H1 (cell line): ENCODE results near the gene TJP3. TPM values are rescaled to one million over a fixed set of nuclear protein-coding genes. Genes with fewer than 3 reads are reported as not detected.

Experiments used
- CTCF ChIA-PET: fragments of 300-600 bp; sonication (Branson Sonifier 250); formaldehyde crosslinking; loops from one replicate; lab custom pipeline; 2021; ENCODE audit not compliant: partially characterized antibody; lab: Charles Lee
- POLR2A ChIA-PET: fragments of 300-600 bp; sonication (Branson Sonifier 250); formaldehyde crosslinking; loops from one replicate; lab custom pipeline; 2021; ENCODE audit warnings: inconsistent platforms; ENCODE audit not compliant: partially characterized antibody; lab: Charles Lee
- DNase-seq, 2 experiments: peaks; one replicate each; pipeline versions ENCODE4 v3.0.0 to v3.0.0-alpha.2; 2010 to 2022; ENCODE audit warnings: low spot score in 2 of 2, low read depth in 1 of 2, mixed read lengths in 1 of 2
- FAIRE-seq: peaks from 2 replicates; lab custom pipeline; 2011; peaks lifted over from hg19 to GRCh38; lab: Jason Lieb, UNC
- H2AFZ ChIP-seq: 2 replicates; pipeline ENCODE4 v1.8.1; 2012; ENCODE audit warnings: low read length, inconsistent platforms
- H2AK5ac ChIP-seq: 2 replicates; pipeline ENCODE4 v1.6.1; 2013; ENCODE audit warnings: low read depth, low read length
- H2BK120ac ChIP-seq: replicated peaks from 2 replicates; pipeline ENCODE3; 2013; ENCODE audit warnings: low read depth, low read length, inconsistent platforms
- H2BK12ac ChIP-seq: 2 replicates; pipeline ENCODE4 v1.6.1; 2013; ENCODE audit warnings: low read depth, low read length
- H2BK15ac ChIP-seq: 2 replicates; pipeline ENCODE4 v1.6.1; 2013; ENCODE audit warnings: low read length
- H2BK20ac ChIP-seq: 2 replicates; pipeline ENCODE4 v1.6.1; 2013; ENCODE audit warnings: low read length
- H2BK5ac ChIP-seq: 2 replicates; pipeline ENCODE4 v1.6.1; 2013; ENCODE audit warnings: low read depth, low read length
- H3K14ac ChIP-seq: 2 replicates; pipeline ENCODE4 v1.6.1; 2013; ENCODE audit warnings: inconsistent platforms; ENCODE audit not compliant: insufficient read length
- H3K18ac ChIP-seq: 2 replicates; pipeline ENCODE4 v1.6.1; 2013; ENCODE audit warnings: low read length; ENCODE audit errors: extremely low read depth
- H3K23ac ChIP-seq: 2 replicates; pipeline ENCODE4 v1.6.1; 2013; ENCODE audit warnings: inconsistent platforms; ENCODE audit not compliant: insufficient read length
- H3K23me2 ChIP-seq: 2 replicates; pipeline ENCODE4 v1.6.1; 2013; ENCODE audit warnings: low read depth, low read length
- H3K27ac ChIP-seq: 2 replicates; pipeline ENCODE4 v1.6.1; 2011; ENCODE audit warnings: low read depth, low read length, inconsistent platforms
- H3K27me3 ChIP-seq, 4 experiments: replicated peaks in 1 of 4; 1 replicate in 1 of 4; 2 replicates in 3 of 4; pipeline versions ENCODE4 v1.6.1 to v1.8.1; 2011 to 2013; ENCODE audit warnings: low read length in 3 of 4, mild to moderate bottlenecking in 3 of 4, inconsistent platforms in 2 of 4, mixed read lengths in 2 of 4, moderate library complexity in 1 of 4; ENCODE audit not compliant: control insufficient read depth in 3 of 4, insufficient read depth in 3 of 4; ENCODE audit errors: extremely low read depth in 1 of 4
- H3K36me3 ChIP-seq, 4 experiments: 2 replicates each; pipeline versions ENCODE4 v1.6.1 to v1.8.1; 2011 to 2013; ENCODE audit warnings: mild to moderate bottlenecking in 4 of 4, low read length in 3 of 4, moderate library complexity in 2 of 4, control low read depth in 1 of 4, inconsistent platforms in 1 of 4; ENCODE audit not compliant: insufficient read depth in 4 of 4, control insufficient read depth in 2 of 4
- H3K4ac ChIP-seq: replicated peaks from 2 replicates; pipeline ENCODE3; 2013; ENCODE audit warnings: low read length, low read depth, mixed read lengths, inconsistent platforms; ENCODE audit not compliant: insufficient read length
- H3K4me1 ChIP-seq, 4 experiments: replicated peaks in 1 of 4; 1 replicate in 1 of 4; 2 replicates in 3 of 4; pipeline versions ENCODE4 v1.6.1 to v1.8.1; 2011 to 2013; ENCODE audit warnings: low read length in 3 of 4, inconsistent platforms in 2 of 4, mixed read lengths in 1 of 4; ENCODE audit not compliant: insufficient read depth in 4 of 4, control insufficient read depth in 3 of 4
- H3K4me2 ChIP-seq, 2 experiments: 2 replicates each; pipeline versions ENCODE4 v1.6.1 to v1.8.1; 2011 to 2013; ENCODE audit warnings: low read depth in 2 of 2, low read length in 2 of 2, control low read depth in 1 of 2, inconsistent platforms in 1 of 2, mild to moderate bottlenecking in 1 of 2; ENCODE audit not compliant: insufficient read depth in 1 of 2
- H3K4me3 ChIP-seq, 4 experiments: fragments of 200-600, 300-600 bp in 1 of 4; sonication (generic), shearing (Covaris generic), sonication (Bioruptor Twin) in 1 of 4; 2 replicates each; pipeline versions ENCODE4 v1.5.1 to v1.8.1; 2011 to 2016; ENCODE audit warnings: low read length in 4 of 4, low read depth in 3 of 4, control low read depth in 2 of 4, inconsistent platforms in 2 of 4, mild to moderate bottlenecking in 2 of 4, mixed read lengths in 1 of 4, moderate library complexity in 1 of 4; ENCODE audit not compliant: insufficient read depth in 2 of 4; ENCODE audit errors: extremely low read depth in 1 of 4
- H3K56ac ChIP-seq: replicated peaks from 2 replicates; pipeline ENCODE3; 2013; ENCODE audit warnings: low read depth, mild to moderate bottlenecking, mixed read lengths, low read length, inconsistent platforms; ENCODE audit not compliant: insufficient read length
- H3K79me1 ChIP-seq: 2 replicates; pipeline ENCODE4 v1.6.1; 2013; ENCODE audit warnings: low read depth, low read length, control low read depth
- H3K79me2 ChIP-seq, 2 experiments: 2 replicates each; pipeline versions ENCODE4 v1.6.1 to v1.8.1; 2012 to 2013; ENCODE audit warnings: low read length in 2 of 2, mild to moderate bottlenecking in 2 of 2, inconsistent platforms in 1 of 2; ENCODE audit not compliant: insufficient read depth in 2 of 2, control insufficient read depth in 1 of 2
- H3K9ac ChIP-seq, 4 experiments: replicated peaks in 1 of 4; 1 replicate in 1 of 4; 2 replicates in 3 of 4; pipeline versions ENCODE4 v1.6.1 to v1.8.1; 2011 to 2013; ENCODE audit warnings: low read depth in 3 of 4, low read length in 3 of 4, control low read depth in 2 of 4, mild to moderate bottlenecking in 2 of 4, moderate library complexity in 2 of 4, inconsistent platforms in 1 of 4; ENCODE audit errors: extremely low read depth in 1 of 4
- H3K9me3 ChIP-seq, 2 experiments: 2 replicates each; pipeline versions ENCODE4 v1.6.1 to v1.8.1; 2012 to 2013; ENCODE audit warnings: mild to moderate bottlenecking in 2 of 2, moderate library complexity in 2 of 2, control low read depth in 1 of 2, inconsistent platforms in 1 of 2, low read depth in 1 of 2, low read length in 1 of 2, mixed read lengths in 1 of 2; ENCODE audit not compliant: insufficient read depth in 2 of 2
- H4K20me1 ChIP-seq, 2 experiments: replicated peaks in 1 of 2; 2 replicates each; pipeline versions ENCODE3 to v1.8.1; 2011 to 2013; ENCODE audit warnings: inconsistent platforms in 2 of 2, low read length in 2 of 2, mild to moderate bottlenecking in 1 of 2; ENCODE audit not compliant: insufficient read depth in 2 of 2, control insufficient read depth in 1 of 2
- H4K5ac ChIP-seq: 2 replicates; pipeline ENCODE4 v1.6.1; 2013; ENCODE audit warnings: low read length, low read depth, mixed read lengths, inconsistent platforms; ENCODE audit not compliant: insufficient read length
- H4K8ac ChIP-seq: 2 replicates; pipeline ENCODE4 v1.8.0; 2013; ENCODE audit warnings: mild to moderate bottlenecking, moderate library complexity, low read length, inconsistent platforms; ENCODE audit not compliant: insufficient read depth; ENCODE audit errors: extremely low read depth
- H4K91ac ChIP-seq: replicated peaks from 2 replicates; pipeline ENCODE3; 2013; ENCODE audit warnings: low read length, mixed read lengths, inconsistent platforms; ENCODE audit not compliant: insufficient read length
- PHF8 ChIP-seq: fragments of 200-600 bp; sonication (generic); conservative IDR thresholded peaks from 2 replicates; pipeline ENCODE4 v1.7.1; 2012; ENCODE audit warnings: low read depth, mild to moderate bottlenecking, inconsistent platforms, low read length, moderate library complexity
- RBBP5 ChIP-seq: IDR thresholded peaks from 2 replicates; pipeline ENCODE4 v1.7.1; 2012; ENCODE audit warnings: low read depth, mild to moderate bottlenecking, inconsistent platforms, low read length, moderate library complexity, borderline replicate concordance
- WGBS, 2 experiments: shearing (Covaris generic) in 1 of 2; methylation state at CpG; one replicate each; pipeline versions ENCODE4 v1.1.6 to v1.1.7; 2013 to 2015; ENCODE audit warnings: low lambda C conversion rate in 2 of 2, mixed read lengths in 2 of 2, inconsistent platforms in 1 of 2, low coverage in 1 of 2, missing lambda C conversion rate in 1 of 2; ENCODE audit not compliant: insufficient replicate concordance in 2 of 2, insufficient coverage in 1 of 2, insufficient read length in 1 of 2; ENCODE audit errors: extremely low coverage in 1 of 2, missing lambda C conversion rate in 1 of 2; 5-methylcytosine and 5-hydroxymethylcytosine counted together
- polyA plus RNA-seq, 7 experiments: library from polyadenylated mRNA; depleted of rRNA in 3 of 7; stranded (reverse) in 5 of 7; unstranded in 2 of 7; fragments of >200 nt in 5 of 7; fragments of 200-250 nt in 2 of 7; gene quantifications; 1 replicate in 5 of 7; 2 replicates in 1 of 7; 4 replicates in 1 of 7; pipeline versions ENCODE4 v1.2.1 to v1.2.3, GENCODE V29; 2011 to 2013; ENCODE audit warnings: missing spikeins in 2 of 7, mixed read lengths in 2 of 7
- total RNA-seq: library from RNA; stranded (reverse); fragmentation: NEBNext Ultra II Directional; extraction: Animal tissue kit (Norgen Biotek cat#: 25700); gene quantifications from 2 replicates; pipeline ENCODE4 v1.2.1, GENCODE V29; 2021

TJP3 gene
- total and polyA plus RNA-seq, 2 of the 8 experiments (the other 6 are each of a cell fraction or from before 2014, with no cell fraction given): 17.1 to 26.1 TPM

DNA sequence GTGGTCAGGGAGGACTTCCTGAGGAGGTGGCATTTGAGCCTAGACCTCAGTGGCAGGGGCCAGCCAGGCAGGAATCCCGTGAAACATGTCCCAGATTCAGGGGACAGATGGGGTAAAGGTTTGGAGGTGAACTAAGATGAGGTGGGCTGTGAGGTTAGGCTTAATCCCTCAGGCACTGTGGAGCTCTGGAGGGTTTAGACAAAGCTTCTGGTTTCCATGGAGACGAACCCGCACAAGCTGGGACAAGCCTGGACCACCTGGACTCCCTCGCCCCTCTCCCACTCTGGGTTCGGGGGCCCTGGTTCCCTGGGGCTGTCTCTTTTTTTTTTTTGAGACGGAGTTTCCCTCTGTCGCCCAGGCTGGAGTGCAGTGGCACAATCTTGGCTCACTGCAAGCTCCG, 15.7 kb downstream of the TJP3 start:
- Histone ChIP-seq H4K5ac (peak overlapping the region; percentile 1), H3K4me1 (peaks cover 0 to 16% (median 10%) of the 10 kb centered on the region in 4 experiments; a peak in 6 of 7 replicates), H2BK15ac (no peak overlapping the region), H3K18ac (no peak overlapping the region; the same call in 1 of the 2 replicates), H2BK5ac (no peak overlapping the region), H3K27ac (no peak overlapping the region), H3K4me3 (peak overlapping the region in 1 of 4 experiments; percentile 10; a peak in 1 of 8 replicates), H3K79me1 (no peaks in the 10 kb centered on the region), H3K4me2 (peak overlapping the region; percentile 12 to 87; a peak in 3 of 4 replicates), H3K56ac (no peak overlapping the region), H3K4ac (no peak overlapping the region), H3K9ac (no peak overlapping the region), H3K23ac (no peak overlapping the region), H2AK5ac (no peak overlapping the region), H3K79me2 (no peaks in the 10 kb centered on the region), H3K36me3 (no peaks in the 10 kb centered on the region), H3K27me3 (peaks cover 0 to 3% (median 0%) of the 10 kb centered on the region in 4 experiments; a peak in 2 of 7 replicates), H4K20me1 (no peaks in the 10 kb centered on the region), H3K14ac (no peak overlapping the region), H4K8ac (no peak overlapping the region), H3K23me2 (peaks cover 8% of the 10 kb centered on the region; the same call in 1 of the 2 replicates), H3K9me3 (no peaks in the 10 kb centered on the region), H2BK120ac (no peak overlapping the region), H2BK20ac (0 out of 2 replicates have a peak overlapping the region, but pooled peaks have one; percentile 17), H4K91ac (no peak overlapping the region), H2BK12ac (peak overlapping the region; percentile 1; the same call in 1 of the 2 replicates), H2AFZ (no peak overlapping the region)
- 59% methylated on average over 5 of the region's 8 CpGs; no CpG with 5 or more reads in 1 of the 2 experiments for WGBS, 2 experiments
- ChIA-PET POLR2A (interaction anchor here (1.1 to 1.3 kb wide), 2 partner anchors 39 to 261 kb away, joined by 5 read pairs; partner anchors contain the start of genes EEF2 and MRPL54), CTCF (interaction anchor here (0.6 to 1.3 kb wide), 4 partner anchors 12 to 91 kb away, joined by 3 read pairs; partner anchors contain the start of gene TJP3)
- TF ChIP-seq RBBP5 (no peak), PHF8 (no peak)
- DNase-seq (no peak), FAIRE-seq (no peak)
